GM21390 (cell line): ENCODE measurements around the gene KRTAP13-2.

Source experiments
- ATAC-seq: cut with Tn5 transposase; IDR thresholded peaks from one replicate; pipeline ENCODE4 v1.9.1; 2021; ENCODE audit not compliant: unreplicated experiment

The KRTAP13-2 gene

GRCh38 chr21:30329203-30329875, 42.7 kb downstream of the KRTAP13-2 start:
- no peak for ATAC-seq

DNA sequence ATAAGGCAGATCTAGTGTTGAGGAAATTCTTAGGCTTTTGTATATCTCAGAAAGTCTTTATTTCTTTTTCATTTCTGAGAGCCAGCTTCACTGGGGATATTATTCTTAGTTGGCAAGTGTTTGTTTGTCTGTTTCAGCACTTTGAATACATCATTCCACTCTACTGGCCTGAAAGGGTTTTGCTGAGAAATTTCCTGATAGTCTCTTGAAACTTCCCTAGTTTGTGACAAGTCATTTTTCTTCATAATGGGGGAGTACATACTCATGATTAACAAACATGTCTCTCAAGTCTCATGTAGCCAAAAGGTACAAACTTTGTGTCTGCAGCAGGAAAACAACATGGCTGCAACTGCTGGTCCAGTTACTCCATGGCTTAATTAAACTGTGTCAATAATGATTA, 45.7 kb downstream of the KRTAP13-2 start:
- ATAC-seq: no peak
